ENCODE results near the gene MRPL39.

MRPL39 gene

GRCh38 chr21:25584833-25585676 lies 22.2 kb downstream of the MRPL39 start:
- in situ Hi-C loops (cut with HindIII; ENCODE audit: low sequenced_read_pairs), result no loop called here
- no peak for DNase-seq (ENCODE audit: low read depth)
- TF ChIP-seq CTCF (IDR thresholded peaks at IDR 0.05; ENCODE audit: low read depth, low read length, missing control alignments), result no peak

GRCh38 chr21:25583370-25584130 lies 23.7 kb downstream of the MRPL39 start:
- in situ Hi-C loops (cut with HindIII; ENCODE audit: low sequenced_read_pairs), result no loop called here
- H3K4me3 ChIP-seq (ENCODE audit: low read depth, low read length), result no peak overlapping the region
- DNase-seq (ENCODE audit: low read depth), result no peak
- no peak for TF ChIP-seq CTCF (IDR thresholded peaks at IDR 0.05; ENCODE audit: low read depth, low read length, missing control alignments)

More at GRCh38 chr21:25584833-25585676, 22.2 kb downstream of the MRPL39 start:
- no peak overlapping the region for H3K4me3 ChIP-seq (ENCODE audit: low read depth, low read length)

GRCh38 chr21:25582888-25583287 lies 24.4 kb downstream of the MRPL39 start:
- no peak for DNase-seq (ENCODE audit: low read depth)
- in situ Hi-C loops (cut with HindIII; ENCODE audit: low sequenced_read_pairs), result no loop called here
- no peak for TF ChIP-seq CTCF (IDR thresholded peaks at IDR 0.05; ENCODE audit: low read depth, low read length, missing control alignments)
- no peak overlapping the region for H3K4me3 ChIP-seq (ENCODE audit: low read depth, low read length)

GRCh38 chr21:25582164-25582790 lies 25.0 kb downstream of the MRPL39 start:
- no peak for TF ChIP-seq CTCF (IDR thresholded peaks at IDR 0.05; ENCODE audit: low read depth, low read length, missing control alignments)
- in situ Hi-C loops (cut with HindIII; ENCODE audit: low sequenced_read_pairs), result no loop called here
- DNase-seq (ENCODE audit: low read depth), result no peak
- H3K4me3 ChIP-seq (ENCODE audit: low read depth, low read length), result no peak overlapping the region

- in situ Hi-C loops (cut with HindIII; ENCODE audit: low sequenced_read_pairs), result no loop called here
- no peak for DNase-seq (ENCODE audit: low read depth)
- H3K4me3 ChIP-seq (ENCODE audit: low read depth, low read length), result no peak overlapping the region
- no peak for TF ChIP-seq CTCF (IDR thresholded peaks at IDR 0.05; ENCODE audit: low read depth, low read length, missing control alignments)
These were observed 25.7 kb downstream of the MRPL39 start for GRCh38 chr21:25581582-25581981.

- H3K4me3 ChIP-seq (ENCODE audit: low read depth, low read length), result no peak overlapping the region
- in situ Hi-C loops (cut with HindIII; ENCODE audit: low sequenced_read_pairs), result no loop called here
- TF ChIP-seq CTCF (IDR thresholded peaks at IDR 0.05; ENCODE audit: low read depth, low read length, missing control alignments), result no peak
- DNase-seq (ENCODE audit: low read depth), result no peak
These were observed 26.4 kb downstream of the MRPL39 start for GRCh38 chr21:25580912-25581260.
